Stomach (tissue), 19 donors: ENCODE results near the gene GEMIN5. TPM values are rescaled to one million over a fixed set of nuclear protein-coding genes. Genes with fewer than 3 reads are reported as not detected.
"Not testable (repeated sequence)": the region's sequence is repeated elsewhere in the genome, so short reads cannot be mapped to it uniquely, and the experiment has no call there.

Experiments
- DNase-seq, 2 donors: peaks; one replicate each; pipeline versions ENCODE4 v3.0.0 to v3.0.0-alpha.2; 2013 to 2019
- H3K27ac ChIP-seq, 5 donors: fragments of 200-600 bp in 4 of 5; sonication (generic) in 4 of 5; one replicate each; pipeline ENCODE4 v1.5.1; 2013 to 2019; ENCODE audit warnings: mild to moderate bottlenecking in 1 of 5, moderate library complexity in 1 of 5
- H3K27me3 ChIP-seq, 3 donors: fragments of 200-600 bp; sonication (generic); one replicate each; pipeline ENCODE4 v1.5.1; 2017 to 2019; ENCODE audit warnings: mixed run types in 1 of 3
- H3K36me3 ChIP-seq, 4 donors: fragments of 200-600 bp; sonication (generic); 1 replicate in 3 of 4; 2 replicates in 1 of 4; pipeline ENCODE4 v1.5.1; 2016 to 2019
- H3K4me1 ChIP-seq, 4 donors: fragments of 200-600 bp; sonication (generic); one replicate each; pipeline ENCODE4 v1.5.1; 2016 to 2019
- H3K4me3 ChIP-seq, 4 donors: fragments of 200-600 bp; sonication (generic) in 3 of 4; one replicate each; pipeline ENCODE4 v1.5.1; 2016 to 2019; ENCODE audit warnings: mild to moderate bottlenecking in 1 of 4
- H3K9me3 ChIP-seq, 4 donors: fragments of 200-600 bp; sonication (generic); one replicate each; pipeline ENCODE4 v1.5.1; 2016 to 2019
- CTCF ChIP-seq, 7 experiments: fragments of 450-650 bp in 4 of 7; fragments of 200-600 bp in 3 of 7; sonication (generic) in 3 of 7; IDR thresholded peaks; one replicate each; pipeline ENCODE4 v1.5.1; 2016 to 2019; ENCODE audit warnings: antibody characterized with exemption in 7 of 7, control low read depth in 2 of 7, mild to moderate bottlenecking in 1 of 7
- EP300 ChIP-seq: sonication (generic); formaldehyde crosslinking; IDR thresholded peaks from one replicate; pipeline ENCODE4 v1.6.1; 2017; ENCODE audit warnings: antibody characterized with exemption
- POLR2A ChIP-seq, 4 donors: fragments of 450-650 bp; IDR thresholded peaks; one replicate each; pipeline ENCODE4 v1.6.1; 2016; ENCODE audit warnings: antibody characterized with exemption in 4 of 4, control low read depth in 2 of 4, mild to moderate bottlenecking in 1 of 4, moderate library complexity in 1 of 4
- POLR2AphosphoS5 ChIP-seq, 3 donors: sonication (generic); formaldehyde crosslinking; IDR thresholded peaks; one replicate each; pipeline ENCODE4 v1.6.1; 2016; ENCODE audit warnings: antibody characterized with exemption in 3 of 3
- WGBS, 5 donors: extraction: QIAGEN DNeasy Blood & Tissue Kit in 3 of 5; methylation state at CpG; one replicate each; pipeline versions ENCODE4 v1.1.5 to v1.1.7; 2013 to 2018; 5-methylcytosine and 5-hydroxymethylcytosine counted together
- intact Hi-C: fragments of 100-400 bp; cut with DNase I; formaldehyde crosslinking; loops from one replicate; pipeline ENCODE4 v1.15.1; 2023; ENCODE audit warnings: low total_unique reads
- long read RNA-seq, 10 donors: transcript quantifications; one replicate each; lab custom pipeline, GENCODE V29; 2026
- polyA plus RNA-seq, 3 donors: library from polyadenylated mRNA; stranded (reverse); fragments of 200-250 nt; gene quantifications; one replicate each; pipeline ENCODE4 v1.2.3, GENCODE V29; 2013
- total RNA-seq, 5 donors: library from RNA; depleted of rRNA; stranded (reverse); fragments of >200 nt; gene quantifications; one replicate each; pipeline versions ENCODE4 v1.1.0 to v1.2.3, GENCODE V29; 2014 to 2016
- donor health status: healthy with polysubstance abuse.
- donor health status: Bipolar disorder and iron deficiency.
- donor health status: healthy.

Gene GEMIN5, protein sequence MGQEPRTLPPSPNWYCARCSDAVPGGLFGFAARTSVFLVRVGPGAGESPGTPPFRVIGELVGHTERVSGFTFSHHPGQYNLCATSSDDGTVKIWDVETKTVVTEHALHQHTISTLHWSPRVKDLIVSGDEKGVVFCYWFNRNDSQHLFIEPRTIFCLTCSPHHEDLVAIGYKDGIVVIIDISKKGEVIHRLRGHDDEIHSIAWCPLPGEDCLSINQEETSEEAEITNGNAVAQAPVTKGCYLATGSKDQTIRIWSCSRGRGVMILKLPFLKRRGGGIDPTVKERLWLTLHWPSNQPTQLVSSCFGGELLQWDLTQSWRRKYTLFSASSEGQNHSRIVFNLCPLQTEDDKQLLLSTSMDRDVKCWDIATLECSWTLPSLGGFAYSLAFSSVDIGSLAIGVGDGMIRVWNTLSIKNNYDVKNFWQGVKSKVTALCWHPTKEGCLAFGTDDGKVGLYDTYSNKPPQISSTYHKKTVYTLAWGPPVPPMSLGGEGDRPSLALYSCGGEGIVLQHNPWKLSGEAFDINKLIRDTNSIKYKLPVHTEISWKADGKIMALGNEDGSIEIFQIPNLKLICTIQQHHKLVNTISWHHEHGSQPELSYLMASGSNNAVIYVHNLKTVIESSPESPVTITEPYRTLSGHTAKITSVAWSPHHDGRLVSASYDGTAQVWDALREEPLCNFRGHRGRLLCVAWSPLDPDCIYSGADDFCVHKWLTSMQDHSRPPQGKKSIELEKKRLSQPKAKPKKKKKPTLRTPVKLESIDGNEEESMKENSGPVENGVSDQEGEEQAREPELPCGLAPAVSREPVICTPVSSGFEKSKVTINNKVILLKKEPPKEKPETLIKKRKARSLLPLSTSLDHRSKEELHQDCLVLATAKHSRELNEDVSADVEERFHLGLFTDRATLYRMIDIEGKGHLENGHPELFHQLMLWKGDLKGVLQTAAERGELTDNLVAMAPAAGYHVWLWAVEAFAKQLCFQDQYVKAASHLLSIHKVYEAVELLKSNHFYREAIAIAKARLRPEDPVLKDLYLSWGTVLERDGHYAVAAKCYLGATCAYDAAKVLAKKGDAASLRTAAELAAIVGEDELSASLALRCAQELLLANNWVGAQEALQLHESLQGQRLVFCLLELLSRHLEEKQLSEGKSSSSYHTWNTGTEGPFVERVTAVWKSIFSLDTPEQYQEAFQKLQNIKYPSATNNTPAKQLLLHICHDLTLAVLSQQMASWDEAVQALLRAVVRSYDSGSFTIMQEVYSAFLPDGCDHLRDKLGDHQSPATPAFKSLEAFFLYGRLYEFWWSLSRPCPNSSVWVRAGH (N-terminal part only)
- total RNA-seq, result 10 to 100 TPM in 1 of 5 donors, 1 to 10 TPM in 4; 2.9 to 13.8 (median 4.9) TPM
- polyA plus RNA-seq, result 1 to 10 TPM; 2.1 to 5.0 (median 3.0) TPM
- long read RNA-seq, donor 1, partial matches to known transcripts, result 15 of 27 reads
- long read RNA-seq, donor 1, other reads (novel, unspliced or antisense), result 12 of 27 reads
- long read RNA-seq, donor 2, result 0 reads
- long read RNA-seq, donor 3, result 0 reads
- long read RNA-seq, donor 4, result 0 reads
- long read RNA-seq, donor 5, partial matches to known transcripts, result 90 of 90 reads
- long read RNA-seq, donor 5, other reads (novel, unspliced or antisense), result 0 of 90 reads
- long read RNA-seq, donor 6, result 0 reads
- long read RNA-seq, donor 7, result 0 reads
- long read RNA-seq, donor 8, full-length matches to known transcripts, result 2 of 2 reads
- long read RNA-seq, donor 8, partial matches to known transcripts, result 0 of 2 reads
- long read RNA-seq, donor 8, other reads (novel, unspliced or antisense), result 0 of 2 reads
- long read RNA-seq, donor 9, result 0 reads
- long read RNA-seq, donor 10, result 0 reads

GRCh38 chr5:154937718-154938466 lies at the start of gene GEMIN5:
TSS of gene GEMIN5 (minus strand) at chr5:154938211. CDS start at chr5:154938133, 78 bp downstream.
- Histone ChIP-seq H3K9me3 (no peaks in the 10 kb centered on the region), H3K27me3 (no peaks in the 10 kb centered on the region), H3K4me3 (peak within 1 kb of the TSS; percentile 81 to 97 (median 84)), H3K27ac (peak within 1 kb of the TSS; percentile 43 to 83 (median 76)), H3K4me1 (peaks cover 26 to 55% (median 43%) of the 10 kb centered on the region in 4 donors), H3K36me3 (peaks cover 0 to 28% (median 19%) of the 10 kb centered on the region in 4 donors)
- 0 to 1% (median 0%) methylated on average over 26 to 61 of the region's 61 CpGs for WGBS, 5 donors
- peak; percentile 87 to 96 for DNase-seq
- intact Hi-C loops, result loop anchor here (10.0 kb wide), 1 partner anchor 73 kb away; no protein-coding TSS in a partner anchor
- TF ChIP-seq EP300 (no peak), POLR2AphosphoS5 (IDR thresholded peaks at IDR 0.05) (peak; percentile 68 to 96 (median 76)), CTCF (IDR thresholded peaks at IDR 0.05) (no peak), POLR2A (IDR thresholded peaks at IDR 0.05) (no peak)

GRCh38 chr5:154986151-154986550 lies 48.1 kb upstream of the GEMIN5 start:
- Histone ChIP-seq H3K27ac (no peak overlapping the region), H3K27me3 (no peaks in the 10 kb centered on the region), H3K36me3 (no peaks in the 10 kb centered on the region), H3K4me1 (no peaks in the 10 kb centered on the region), H3K9me3 (no peaks in the 10 kb centered on the region), H3K4me3 (no peak overlapping the region)
- WGBS, 5 donors, result 62 to 75% (median 74%) methylated on average over 4 of the region's 4 CpGs
- intact Hi-C loops, result no loop called here
- DNase-seq, result no peak
- TF ChIP-seq POLR2AphosphoS5 (IDR thresholded peaks at IDR 0.05), result no peak
- TF ChIP-seq CTCF (IDR thresholded peaks at IDR 0.05), result no peak
- no peak for TF ChIP-seq POLR2A (IDR thresholded peaks at IDR 0.05)
- no peak for TF ChIP-seq EP300

DNA sequence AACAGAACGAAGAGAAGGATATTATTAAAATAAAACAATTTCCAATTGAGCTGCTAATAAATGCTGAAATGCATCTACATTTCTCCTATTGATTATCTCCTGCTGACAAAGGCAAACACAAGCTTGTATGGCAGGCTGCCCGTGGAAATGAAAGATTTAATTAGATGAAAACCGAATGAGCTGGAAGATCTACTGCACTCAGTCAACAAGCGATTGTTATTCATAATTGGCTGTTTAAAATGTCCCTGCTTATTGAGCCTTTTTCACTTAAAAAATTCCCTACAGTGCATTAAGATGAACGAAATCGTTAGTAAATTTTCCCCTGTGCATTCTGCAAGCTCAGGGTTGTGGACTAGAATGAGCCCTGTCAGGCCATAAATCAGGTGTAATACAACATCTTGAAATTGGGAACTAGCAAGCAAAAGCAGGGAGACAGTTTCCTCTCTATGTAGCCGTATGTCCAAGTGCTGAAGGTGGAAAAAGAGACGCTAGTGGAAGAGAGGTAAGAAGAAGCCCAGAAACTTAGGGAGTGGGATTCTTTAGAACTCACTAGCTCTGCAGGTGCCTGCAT lies 47.0 kb upstream of the GEMIN5 start:
- TF ChIP-seq CTCF (IDR thresholded peaks at IDR 0.05) (no peak), POLR2A (IDR thresholded peaks at IDR 0.05) (no peak), POLR2AphosphoS5 (IDR thresholded peaks at IDR 0.05) (no peak), EP300 (no peak)
- H3K27ac ChIP-seq, result no peak overlapping the region
- H3K4me3 ChIP-seq, result no peak overlapping the region
- intact Hi-C loops, result no loop called here
- peak in 1 of 2 donors; percentile 16 for DNase-seq
- H3K9me3 ChIP-seq, result no peaks in the 10 kb centered on the region
- no peaks in the 10 kb centered on the region for H3K4me1 ChIP-seq
- WGBS, 5 donors, result 62 to 68% (median 66%) methylated on average over 8 of the region's 8 CpGs
- no peaks in the 10 kb centered on the region for H3K27me3 ChIP-seq
- no peaks in the 10 kb centered on the region for H3K36me3 ChIP-seq

GRCh38 chr5:154978294-154978693 lies 40.3 kb upstream of the GEMIN5 start:
- WGBS, 5 donors, result 82 to 94% (median 91%) methylated on average over 2 of the region's 2 CpGs
- H3K9me3 ChIP-seq, H3K36me3 ChIP-seq, H3K4me1 ChIP-seq, H3K4me3 ChIP-seq, intact Hi-C loops, H3K27ac ChIP-seq, H3K27me3 ChIP-seq, DNase-seq: not testable (repeated sequence)
